T1000 (cell line): ENCODE results near the gene MTHFD1.
"Not testable (repeated sequence)": the region's sequence is repeated elsewhere in the genome, so short reads cannot be mapped to it uniquely, and the experiment has no call there.

ENCODE experiments used
- DNase-seq: peaks from one replicate; lab custom pipeline; 2025; ENCODE audit warnings: mixed read lengths; lab: John Stamatoyannopoulos, UW

Gene MTHFD1

GRCh38 chr14:64387782-64388532 is at the start of gene MTHFD1:
MTHFD1 (plus strand) TSS chr14:64388353; CDS start chr14:64388428, 75 bp downstream.
- DNase-seq = peak; percentile 96

GRCh38 chr14:64338616-64339316 is 49.4 kb upstream of the MTHFD1 start:
- DNase-seq = peak; percentile 92

GRCh38 chr14:64340560-64341196 is 47.5 kb upstream of the MTHFD1 start:
- DNase-seq = no peak

DNA sequence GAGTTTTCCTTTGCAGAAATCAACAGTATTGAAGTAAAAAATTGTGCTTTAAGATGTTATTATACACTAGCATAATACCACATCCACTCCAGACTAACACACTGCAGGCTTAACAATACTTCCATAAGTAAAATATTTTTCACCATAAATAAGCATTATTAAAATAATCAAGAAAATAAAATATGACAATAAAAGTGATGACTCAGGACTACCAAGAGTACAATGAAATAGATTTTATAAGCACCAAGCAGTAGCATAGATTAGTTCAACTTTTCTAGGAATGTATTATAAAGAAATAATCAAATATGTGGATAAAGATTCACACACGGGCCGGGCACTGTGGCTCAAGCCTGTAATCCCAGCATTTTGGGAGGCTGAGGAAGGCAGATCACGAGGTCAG is 40.4 kb upstream of the MTHFD1 start:
- DNase-seq = no peak

- DNase-seq = no peak
These were observed 38.2 kb upstream of the MTHFD1 start for GRCh38 chr14:64349741-64350490.

DNA sequence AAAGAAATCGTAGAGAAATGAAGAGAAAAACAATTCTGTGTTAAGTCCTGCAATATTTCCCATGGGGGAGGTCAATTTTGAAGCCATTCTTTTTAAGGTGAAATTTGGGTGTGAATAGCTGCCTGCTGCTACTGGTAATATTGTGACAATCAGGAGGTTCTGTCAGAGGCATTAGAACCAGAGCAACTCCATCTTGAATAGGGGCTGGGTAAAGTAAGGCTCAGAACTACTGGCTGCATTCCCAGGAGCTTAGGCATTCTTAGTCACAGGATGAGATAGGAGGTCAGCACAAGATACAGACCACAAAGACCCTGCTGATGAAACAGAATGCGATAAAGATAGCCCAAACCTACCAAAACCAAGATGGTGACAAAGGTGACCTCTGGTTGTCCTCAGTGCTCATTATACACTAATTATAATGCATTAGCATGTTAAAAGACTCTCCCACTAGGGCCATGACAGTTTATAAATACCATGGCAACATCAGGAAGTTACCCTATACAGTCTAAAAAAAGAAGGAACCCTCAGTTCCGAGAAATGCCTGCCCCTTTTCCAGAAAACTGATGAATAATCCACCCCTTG is 24.8 kb upstream of the MTHFD1 start:
- DNase-seq = peak; percentile 8

- DNase-seq = no peak
These were observed 23.2 kb upstream of the MTHFD1 start for GRCh38 chr14:64364907-64365306.

- not testable (repeated sequence) for DNase-seq
These were observed 22.7 kb upstream of the MTHFD1 start for GRCh38 chr14:64365358-64365889.

- DNase-seq = no peak
These were observed 19.0 kb upstream of the MTHFD1 start for GRCh38 chr14:64369201-64369600.

- no peak for DNase-seq
These were observed 846 bp upstream of the MTHFD1 start for GRCh38 chr14:64387232-64387781.

- no peak for DNase-seq
These were observed 556 bp downstream of the MTHFD1 start for GRCh38 chr14:64388533-64389285.

DNA sequence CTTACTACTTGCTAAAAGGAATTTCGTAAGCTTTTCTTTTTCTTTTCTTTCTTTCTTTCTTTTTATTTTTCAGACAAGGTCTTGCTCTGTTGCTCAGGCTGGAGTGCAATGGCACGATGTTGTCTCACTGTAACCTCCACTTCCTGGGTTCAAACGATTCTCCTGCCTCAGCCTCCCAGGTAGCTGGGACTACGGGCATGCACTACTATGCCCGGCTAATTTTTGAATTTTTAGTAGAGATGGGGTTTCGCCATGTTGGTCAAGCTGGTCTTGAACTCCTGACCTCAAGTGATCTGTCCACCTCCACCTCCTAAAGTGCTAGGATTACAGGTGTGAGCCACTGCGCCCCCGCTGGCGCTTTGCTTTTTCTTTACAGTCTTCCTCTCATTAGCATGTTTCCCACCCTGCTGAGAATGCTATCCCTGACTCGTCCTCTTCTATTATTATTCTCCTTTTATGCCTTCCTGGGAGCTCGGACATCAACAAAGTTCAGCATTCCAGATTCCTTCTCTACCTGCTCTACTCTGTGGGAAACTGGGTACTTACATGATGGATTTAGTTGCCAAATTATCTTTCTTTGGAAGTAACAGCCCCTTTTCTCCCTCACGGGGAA is 3.1 kb downstream of the MTHFD1 start:
- no peak for DNase-seq

DNA sequence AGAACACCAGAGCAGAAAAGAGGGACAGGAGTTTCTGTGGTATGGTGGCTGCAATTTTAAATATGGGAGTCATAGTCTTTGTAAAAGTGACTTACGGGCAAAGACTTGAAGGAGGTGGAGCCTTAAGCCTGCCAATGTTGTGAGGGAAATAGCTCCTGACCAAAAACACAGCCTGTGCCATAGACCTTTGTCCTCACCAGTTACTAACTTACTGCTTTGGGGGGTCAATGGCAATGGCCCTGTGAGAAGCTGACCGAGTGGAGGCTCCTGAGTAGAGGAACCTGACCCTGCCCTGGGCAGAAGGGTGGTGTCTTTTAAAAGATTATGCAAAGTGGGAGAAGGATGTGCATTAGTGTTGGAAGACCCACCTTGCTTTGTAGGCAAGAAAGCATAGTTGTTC is 3.8 kb downstream of the MTHFD1 start:
- no peak for DNase-seq

- DNase-seq = not testable (repeated sequence)
These were observed 5.1 kb downstream of the MTHFD1 start for GRCh38 chr14:64393189-64393726.

GRCh38 chr14:64394423-64394822 is 6.3 kb downstream of the MTHFD1 start:
- DNase-seq = no peak

DNA sequence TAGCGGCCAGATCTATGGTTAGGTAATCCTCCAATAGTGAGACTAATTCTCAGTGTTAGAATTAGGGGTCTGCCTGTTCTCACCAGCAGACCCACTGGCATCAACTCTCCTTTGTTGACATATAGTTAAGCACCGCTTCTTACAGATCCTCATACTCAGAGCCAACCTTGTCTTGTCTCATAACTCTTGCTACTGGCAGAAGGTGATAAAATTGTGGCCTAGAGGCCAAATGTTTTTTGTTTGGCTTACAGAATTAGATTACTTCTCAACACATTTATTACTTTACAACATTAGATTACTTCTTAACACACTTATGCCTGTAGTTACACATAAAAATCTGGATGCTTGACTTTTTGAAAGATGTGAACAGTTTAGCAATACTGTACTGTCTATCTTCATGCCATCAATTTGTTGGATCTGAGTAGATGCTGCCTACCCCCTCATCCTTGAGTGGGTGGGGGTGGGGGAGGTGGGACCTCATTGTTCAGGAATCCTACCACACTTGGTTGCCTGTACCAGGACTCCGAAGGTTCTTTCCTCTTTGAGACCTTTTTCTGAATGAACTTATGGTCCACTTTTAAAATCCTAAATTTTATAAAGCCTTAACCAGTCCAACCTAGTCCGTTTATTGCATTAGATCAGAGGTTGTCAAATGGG is 7.0 kb downstream of the MTHFD1 start:
- no peak for DNase-seq

- DNase-seq = no peak
These were observed 12.8 kb downstream of the MTHFD1 start for GRCh38 chr14:64400829-64401459.

DNA sequence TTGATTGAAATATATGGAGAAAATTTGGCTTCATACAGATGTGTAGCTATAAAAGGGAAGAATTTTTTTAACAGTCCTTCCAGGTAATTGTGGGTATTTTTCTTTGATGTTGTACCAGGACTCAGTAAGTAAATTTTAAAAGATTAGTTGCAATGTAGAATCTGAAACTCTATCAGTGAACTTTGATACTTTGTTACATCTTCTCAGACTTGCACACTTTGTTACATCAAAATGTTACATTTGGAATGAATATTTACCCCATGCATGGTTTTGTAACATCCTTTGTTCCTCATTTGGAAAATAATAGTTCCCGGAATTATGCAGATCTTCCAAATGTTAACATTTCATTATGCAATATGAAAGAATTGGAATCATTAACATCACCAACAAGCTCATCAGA is 13.8 kb downstream of the MTHFD1 start:
- DNase-seq = no peak

DNA sequence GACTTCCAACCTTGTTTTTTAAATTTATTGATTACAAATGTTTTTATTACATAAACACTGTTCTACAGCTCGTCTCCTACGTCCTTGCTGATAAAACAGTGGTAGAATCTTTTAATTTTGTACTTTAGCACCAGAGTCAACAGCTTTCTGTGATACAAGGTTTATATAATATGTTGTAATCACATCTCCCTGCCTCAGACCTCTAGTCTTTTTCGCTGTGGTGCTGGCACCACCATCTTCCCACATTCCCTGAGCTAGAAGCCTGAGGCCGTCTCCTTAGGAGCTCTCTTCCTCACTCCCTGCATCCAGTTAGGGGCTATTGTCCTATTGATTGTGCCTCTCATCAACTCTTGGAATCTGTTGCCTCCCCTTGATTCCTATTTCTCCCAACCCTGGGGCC is 17.1 kb downstream of the MTHFD1 start:
- DNase-seq = no peak
